CD4-positive, alpha-beta T cell treated with Interleukin-6 at 100 ng/mL for 8 hours (primary cell): ENCODE measurements around the gene AQP6.

Experiments
- DNase-seq: peaks from one replicate; pipeline ENCODE4 v3.0.0-alpha.2; 2020; ENCODE audit warnings: mixed read lengths, low spot score

The AQP6 gene, protein sequence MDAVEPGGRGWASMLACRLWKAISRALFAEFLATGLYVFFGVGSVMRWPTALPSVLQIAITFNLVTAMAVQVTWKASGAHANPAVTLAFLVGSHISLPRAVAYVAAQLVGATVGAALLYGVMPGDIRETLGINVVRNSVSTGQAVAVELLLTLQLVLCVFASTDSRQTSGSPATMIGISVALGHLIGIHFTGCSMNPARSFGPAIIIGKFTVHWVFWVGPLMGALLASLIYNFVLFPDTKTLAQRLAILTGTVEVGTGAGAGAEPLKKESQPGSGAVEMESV

DNA sequence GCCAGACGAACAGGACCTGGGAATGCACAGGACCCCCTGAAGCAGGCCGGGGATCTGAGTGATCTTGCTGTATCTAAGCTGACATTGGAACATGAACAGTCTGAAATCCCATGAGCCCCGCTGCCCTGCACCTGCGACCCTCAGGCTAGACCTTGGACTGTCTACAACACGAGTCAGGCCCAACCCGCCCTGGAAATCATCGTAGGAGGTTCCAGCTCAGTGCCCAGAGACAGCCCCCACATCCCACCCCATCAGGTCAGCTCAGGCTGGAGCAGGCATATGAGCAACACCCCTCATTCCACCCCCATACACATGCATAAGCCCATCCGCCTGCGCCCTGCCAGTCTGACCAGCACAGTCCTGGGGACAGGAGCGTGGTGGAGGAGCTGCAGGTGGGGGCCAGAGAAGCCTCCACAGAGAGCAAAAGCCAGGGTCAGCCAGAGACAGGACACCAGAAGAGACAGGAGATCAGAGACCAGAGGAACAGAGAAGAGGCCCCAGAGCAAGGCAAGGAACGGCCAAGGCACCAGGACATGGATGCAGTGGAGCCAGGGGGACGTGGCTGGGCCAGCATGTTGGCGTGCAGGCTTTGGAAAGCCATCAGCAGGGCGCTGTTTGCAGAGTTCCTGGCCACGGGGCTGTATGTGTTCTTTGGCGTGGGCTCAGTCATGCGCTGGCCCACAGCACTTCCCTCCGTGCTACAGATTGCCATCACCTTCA, at the start of gene AQP6:
Gene AQP6, plus strand, starts transcription at position 307 of the 720 bp plus-strand sequence. Its CDS starts 227 bp downstream, at position 534.
- DNase-seq, result no peak

- DNase-seq, result no peak
Observed at GRCh38 chr12:49923035-49923644, 49.6 kb upstream of the AQP6 start.

DNA sequence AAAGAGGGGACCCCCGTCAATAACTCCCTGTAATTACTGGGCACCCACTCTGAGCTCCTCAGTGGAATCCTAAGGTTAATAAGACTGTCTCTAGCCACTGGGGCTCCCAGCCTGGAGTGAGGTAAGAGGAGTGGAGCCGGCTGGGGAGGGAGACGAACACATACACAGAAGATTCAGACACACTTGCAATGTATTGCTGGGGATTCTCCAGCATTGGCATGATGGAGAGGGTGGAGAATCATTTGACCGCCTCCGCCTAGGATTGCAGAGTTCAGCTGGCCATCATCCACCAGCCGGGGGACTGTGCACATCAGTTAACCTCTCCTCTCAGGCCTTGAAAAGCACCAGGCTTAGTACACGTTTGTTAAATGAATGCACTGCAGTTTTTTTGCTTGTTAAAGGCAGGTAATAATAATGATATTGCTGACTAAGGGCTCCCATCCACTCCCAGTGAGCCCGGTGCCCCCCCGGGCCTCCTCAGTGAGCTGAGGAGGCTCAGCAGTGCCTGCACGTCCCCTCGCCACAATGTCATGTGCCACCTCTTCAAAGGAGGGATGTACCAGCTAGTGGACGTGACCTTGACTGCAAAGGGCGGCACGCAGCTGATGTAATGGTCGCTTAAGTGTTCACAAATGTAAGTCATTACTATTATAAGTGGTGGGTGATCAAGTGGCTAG, 48.7 kb upstream of the AQP6 start:
- DNase-seq, result no peak

GRCh38 chr12:49924628-49925246, 48.0 kb upstream of the AQP6 start:
- no peak for DNase-seq

DNA sequence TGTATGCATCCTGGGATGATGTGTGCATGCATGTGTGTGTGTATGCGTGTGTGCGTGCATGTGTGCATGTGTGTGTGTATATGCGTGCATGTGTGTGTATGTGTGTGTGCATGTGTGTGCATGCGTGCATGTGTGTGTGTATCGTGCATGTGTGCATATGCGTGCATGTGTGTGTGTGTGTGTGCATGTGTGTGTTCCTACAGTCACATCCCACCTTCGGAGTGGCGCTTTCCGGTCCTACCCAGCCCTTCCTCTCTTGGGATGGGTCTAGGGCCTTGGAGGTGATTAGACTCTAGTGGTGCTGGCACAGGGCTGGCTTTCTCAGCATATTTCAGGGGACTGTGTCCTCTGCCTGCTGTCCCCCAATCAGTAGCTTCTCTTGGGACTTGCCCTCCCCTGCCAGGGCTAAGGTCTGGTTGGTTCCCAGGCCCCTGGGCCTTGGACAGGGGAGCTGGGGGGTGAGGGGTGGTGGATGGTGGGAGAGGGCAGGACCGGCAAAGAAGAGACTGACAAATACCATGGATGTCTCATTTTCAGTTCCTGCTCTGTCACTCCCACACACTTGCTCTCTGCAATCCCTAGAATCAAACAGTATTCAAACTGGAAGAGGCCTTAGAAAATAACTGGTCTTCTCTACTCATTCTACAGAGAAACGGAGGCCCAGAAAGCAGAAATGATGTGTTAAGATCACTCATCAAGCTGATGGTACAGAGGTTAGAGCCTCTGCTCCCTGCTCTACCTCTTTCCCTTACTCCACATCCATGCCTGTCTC, 47.1 kb upstream of the AQP6 start:
- no peak for DNase-seq

DNA sequence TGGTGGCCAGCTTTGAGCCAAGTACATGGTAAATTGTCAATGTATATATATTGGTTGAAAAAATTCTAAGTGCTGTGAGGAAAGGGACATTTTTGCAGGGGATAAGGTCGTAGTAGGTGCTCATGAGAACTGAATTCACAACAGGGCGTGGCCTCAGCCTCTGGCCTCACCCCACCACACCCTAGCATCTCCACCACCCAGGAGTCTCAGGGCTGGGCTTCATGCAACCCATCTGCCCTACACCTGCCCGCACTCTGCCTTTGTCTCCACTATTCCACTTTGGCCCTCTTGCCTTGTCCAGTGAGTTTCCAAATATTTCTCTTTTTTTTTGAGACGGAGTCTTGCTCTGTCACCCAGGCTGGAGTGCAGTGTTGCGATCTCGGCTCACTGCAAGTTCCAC, 44.3 kb upstream of the AQP6 start:
- no peak for DNase-seq

- no peak for DNase-seq
Observed at GRCh38 chr12:49929581-49929980, 43.2 kb upstream of the AQP6 start.

DNA sequence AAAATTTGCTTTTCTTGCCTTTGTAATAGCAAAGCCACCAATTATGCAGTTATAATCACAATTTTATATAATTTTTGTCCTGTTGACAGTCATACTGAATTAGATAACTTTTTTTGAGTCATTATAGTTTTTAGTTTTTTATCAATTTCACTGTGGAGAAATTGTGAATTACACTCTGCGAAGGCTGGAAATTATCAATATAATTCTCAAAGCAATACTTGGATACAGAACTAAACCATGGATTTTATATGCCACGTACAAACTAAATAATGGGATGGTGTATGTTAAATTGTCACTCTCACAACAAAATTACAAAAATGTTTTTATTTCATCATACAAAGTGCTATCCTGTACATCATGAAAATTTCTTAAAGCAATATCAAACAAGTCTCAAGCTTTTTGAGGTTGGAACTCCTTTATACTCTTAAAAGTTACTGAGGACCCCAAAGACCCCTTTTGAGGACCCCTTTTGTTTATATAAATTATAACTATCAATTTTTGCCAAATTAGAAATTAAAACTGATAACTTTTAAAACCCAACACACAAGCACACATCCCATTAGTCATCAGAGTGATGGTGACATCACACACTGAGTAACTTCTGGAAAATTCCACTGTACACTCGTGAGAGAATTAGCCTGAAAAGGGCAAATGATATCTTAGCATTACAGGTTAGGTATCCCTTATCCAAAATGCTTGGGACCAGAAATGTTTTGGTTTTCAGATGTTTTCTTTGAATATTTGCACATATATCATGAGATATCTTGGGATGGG, 42.0 kb upstream of the AQP6 start:
- no peak for DNase-seq

GRCh38 chr12:49932023-49932422, 40.7 kb upstream of the AQP6 start:
- DNase-seq, result no peak

DNA sequence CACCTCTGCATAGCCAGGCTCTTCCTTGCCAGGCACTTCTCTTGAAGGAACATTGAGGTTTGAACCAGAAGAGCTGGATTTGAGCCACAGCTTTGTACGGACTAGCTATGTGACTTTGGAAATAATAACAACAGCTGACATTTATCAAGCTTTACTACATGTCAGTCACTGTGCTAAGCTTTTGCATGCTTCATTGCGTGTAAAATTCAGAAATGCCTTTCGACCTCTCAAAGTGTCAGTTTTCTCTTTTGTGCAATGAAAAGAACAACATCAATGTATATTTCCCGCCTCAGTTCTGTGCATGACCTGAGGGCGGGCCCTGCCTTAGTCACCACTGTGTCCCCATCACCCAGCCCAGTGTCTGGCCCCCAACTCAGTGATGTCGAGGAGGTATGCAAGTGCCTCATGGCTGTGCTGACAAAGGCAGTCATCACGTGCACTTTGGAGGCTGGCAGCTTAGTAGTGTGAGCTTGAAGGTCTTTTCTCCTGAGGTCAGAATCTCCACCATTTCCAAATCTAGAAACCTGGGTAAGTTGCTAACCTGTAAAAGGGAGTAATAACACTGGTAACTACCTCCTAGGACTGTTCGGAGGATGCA, 40.1 kb upstream of the AQP6 start:
- no peak for DNase-seq

GRCh38 chr12:49933796-49934195, 39.0 kb upstream of the AQP6 start:
- no peak for DNase-seq

DNA sequence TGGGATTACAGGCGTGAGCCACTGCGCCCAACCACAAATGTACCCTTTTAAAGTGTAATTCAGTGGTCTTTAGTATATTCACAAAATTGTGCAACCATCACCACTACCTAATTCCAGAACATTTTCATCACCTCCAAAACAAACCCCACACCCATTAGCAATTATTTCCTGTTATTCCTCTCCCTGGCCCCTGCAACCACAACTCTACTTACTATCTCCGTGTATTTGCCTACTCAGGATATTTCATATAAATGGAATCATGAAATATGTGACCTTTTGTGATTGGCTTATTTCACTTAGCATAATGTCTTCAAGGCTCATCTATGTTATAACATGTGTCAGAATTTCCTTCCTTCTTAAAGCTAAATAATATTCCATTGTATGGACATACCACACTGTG, 38.2 kb upstream of the AQP6 start:
- no peak for DNase-seq

DNA sequence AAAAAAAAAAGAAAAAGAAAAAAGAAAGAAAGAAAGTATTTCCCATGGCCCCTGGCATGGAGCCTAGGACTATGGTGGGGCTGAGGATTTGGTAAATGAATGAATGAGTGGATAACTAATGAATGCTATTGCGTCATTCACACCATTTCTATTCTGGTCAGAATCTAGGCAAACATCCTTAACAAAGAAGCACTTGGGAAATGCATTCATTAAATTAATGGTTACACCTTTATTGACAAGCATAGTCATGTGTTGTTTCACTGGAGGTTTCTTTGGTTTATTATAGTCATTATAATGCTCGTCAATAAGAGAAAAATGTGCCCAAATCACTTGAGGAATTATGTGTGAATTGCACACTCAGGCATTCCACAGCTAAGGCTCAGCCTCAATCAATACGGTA, 35.8 kb upstream of the AQP6 start:
- no peak for DNase-seq

GRCh38 chr12:49937639-49938300, 35.0 kb upstream of the AQP6 start:
- DNase-seq, result no peak

- no peak for DNase-seq
Observed at GRCh38 chr12:49939307-49939706, 33.4 kb upstream of the AQP6 start.

DNA sequence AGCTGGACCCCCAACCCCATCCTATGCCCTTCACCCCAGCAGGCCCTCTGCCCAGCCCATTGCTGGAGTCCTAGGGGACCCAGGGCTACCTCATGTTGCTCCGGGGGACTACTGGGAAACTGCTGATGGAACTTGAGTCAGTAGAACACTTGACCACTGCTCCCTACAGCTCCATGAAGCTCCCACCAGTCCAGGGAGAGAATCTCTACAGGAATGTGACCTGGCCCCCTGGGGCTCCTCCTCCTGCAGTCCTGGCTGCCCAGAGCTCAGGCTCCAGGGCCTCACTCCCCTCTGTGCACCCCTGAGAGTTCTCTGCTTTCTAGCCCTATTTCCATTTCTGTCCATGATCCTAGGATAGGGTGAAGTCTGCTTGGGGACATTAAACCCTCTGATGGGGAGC, 33.0 kb upstream of the AQP6 start:
- no peak for DNase-seq

GRCh38 chr12:49941556-49942511, 30.9 kb upstream of the AQP6 start:
- no peak for DNase-seq

DNA sequence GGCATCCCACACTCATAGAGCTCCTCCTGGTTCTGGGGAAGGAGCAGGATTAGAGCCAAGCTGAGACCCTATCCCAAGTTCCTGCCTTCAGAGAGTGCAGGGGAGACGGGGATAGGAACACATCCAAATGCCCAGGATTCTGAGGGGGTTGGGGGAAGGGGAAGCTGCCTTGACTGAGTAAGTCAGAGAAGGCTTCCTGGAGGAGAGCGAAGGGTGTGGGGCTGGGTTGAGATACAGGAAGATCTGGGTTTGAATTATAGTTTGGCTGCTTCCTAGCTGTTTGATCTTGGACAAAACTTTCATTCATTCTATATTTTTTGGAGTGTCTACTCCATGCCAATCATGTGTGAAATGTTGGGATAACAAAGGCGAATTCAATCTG, 30.2 kb upstream of the AQP6 start:
- DNase-seq, result no peak
